Motor neuron (in vitro differentiated cells): ENCODE measurements around the gene OPRD1. TPM values are rescaled to one million over a fixed set of nuclear protein-coding genes. Genes with fewer than 3 reads are reported as not detected.
"Not testable (repeated sequence)": the region's sequence is repeated elsewhere in the genome, so short reads cannot be mapped to it uniquely, and the experiment has no call there.

Experiments
- ATAC-seq, 8 experiments: fragments of 200-7000 bp; cut with Tn5 transposase; replicated peaks in 6 of 8; 2 replicates each; pipeline ENCODE4 v1.8.0; 2021; ENCODE audit warnings: mild to moderate bottlenecking in 8 of 8, moderate library complexity in 8 of 8
- H3K27ac ChIP-seq, 2 donors: fragments of 250-450 bp; sonication (Bioruptor Pico); 2 replicates each; pipeline ENCODE4 v1.9.0; 2021; ENCODE audit warnings: antibody characterized with exemption in 2 of 2, mild to moderate bottlenecking in 2 of 2, moderate library complexity in 1 of 2
- H3K4me1 ChIP-seq, 2 donors: fragments of 250-450 bp; sonication (Bioruptor Pico); replicated peaks in 1 of 2; 2 replicates each; pipeline ENCODE4 v1.6.1; 2021; ENCODE audit warnings: antibody characterized with exemption in 2 of 2, mild to moderate bottlenecking in 2 of 2, moderate library complexity in 1 of 2
- H3K4me3 ChIP-seq, 5 donors: fragments of 250-450 bp; sonication (Bioruptor Pico); 2 replicates each; pipeline ENCODE4 v1.9.0; 2021; ENCODE audit warnings: antibody characterized with exemption in 5 of 5, mild to moderate bottlenecking in 5 of 5, moderate library complexity in 4 of 5
- WGBS, 10 experiments: fragments of 450-650 bp; shearing (Covaris generic); methylation state at CpG; one replicate each; pipeline ENCODE4 v1.0.0; 2022; 5-methylcytosine and 5-hydroxymethylcytosine counted together
- in situ Hi-C, 9 experiments: fragments of 400-800 bp; cut with MboI; loops; one replicate each; pipeline ENCODE4 v1.15.0; 2021; ENCODE audit warnings: low sequenced_read_pairs in 9 of 9, low pct_unique_long_range_greater_than_20kb in 2 of 9; ENCODE audit not compliant: unreplicated experiment in 9 of 9
- total RNA-seq, 8 experiments: library from RNA; unstranded; fragments of 300-600 nt; gene quantifications; 2 replicates each; pipeline versions ENCODE4 v1.2.3 to v1.2.4, GENCODE V29; 2022

Gene OPRD1
- total RNA-seq, 8 experiments from 2014 or later, result 0.10 to 1.2 (median 0.22) TPM

- 0 to 53% (median 20%) methylated on average over 1 to 3 of the region's 3 CpGs; no CpG with 5 or more reads in 4 of the 10 experiments for WGBS, 10 experiments
- Histone ChIP-seq H3K27ac (no peak overlapping the region), H3K4me1 (peaks cover 0 to 13% of the 10 kb centered on the region in 2 donors), H3K4me3 (no peak overlapping the region)
- in situ Hi-C loops, result no loop called here
- ATAC-seq, result peak in 5 of 8 experiments; percentile 79 to 95 (median 91)
Measured at GRCh38 chr1:28804071-28804470, 7.9 kb upstream of the OPRD1 start.

GRCh38 chr1:28807046-28807445, 4.9 kb upstream of the OPRD1 start:
- in situ Hi-C loops, result no loop called here
- no peak overlapping the region for H3K4me3 ChIP-seq
- peaks cover 0 to 9% of the 10 kb centered on the region in 2 donors for H3K4me1 ChIP-seq
- 14 to 70% (median 47%) methylated on average over 1 to 4 of the region's 4 CpGs; no CpG with 5 or more reads in 2 of the 10 experiments for WGBS, 10 experiments
- no peak overlapping the region for H3K27ac ChIP-seq
- ATAC-seq, result no peak

DNA sequence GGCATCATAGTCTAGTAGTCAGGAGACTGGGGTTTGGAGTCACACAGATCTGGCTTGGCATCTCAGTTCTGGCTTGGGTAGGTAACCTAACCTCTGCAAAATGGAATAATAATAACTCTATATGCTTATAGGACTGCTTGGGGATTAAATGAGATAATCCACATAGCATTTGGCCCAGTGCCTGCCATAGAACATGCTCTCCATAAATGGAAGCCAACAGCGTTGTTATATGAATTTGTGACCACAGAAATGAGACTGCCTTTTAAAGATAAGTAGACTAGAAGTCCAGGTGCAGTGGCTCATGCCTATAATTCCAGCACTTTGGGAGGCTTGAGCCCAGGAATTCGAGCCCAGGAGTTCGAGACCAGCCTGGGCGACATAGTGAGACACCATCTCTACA, 4.0 kb upstream of the OPRD1 start:
- 0 to 100% (median 80%) methylated on average over 1 to 4 of the region's 4 CpGs; no CpG with 5 or more reads in 4 of the 10 experiments for WGBS, 10 experiments
- peaks cover 0 to 9% of the 10 kb centered on the region in 2 donors for H3K4me1 ChIP-seq
- ATAC-seq, result no peak
- in situ Hi-C loops, result no loop called here
- H3K27ac ChIP-seq, result no peak overlapping the region
- no peak overlapping the region for H3K4me3 ChIP-seq

DNA sequence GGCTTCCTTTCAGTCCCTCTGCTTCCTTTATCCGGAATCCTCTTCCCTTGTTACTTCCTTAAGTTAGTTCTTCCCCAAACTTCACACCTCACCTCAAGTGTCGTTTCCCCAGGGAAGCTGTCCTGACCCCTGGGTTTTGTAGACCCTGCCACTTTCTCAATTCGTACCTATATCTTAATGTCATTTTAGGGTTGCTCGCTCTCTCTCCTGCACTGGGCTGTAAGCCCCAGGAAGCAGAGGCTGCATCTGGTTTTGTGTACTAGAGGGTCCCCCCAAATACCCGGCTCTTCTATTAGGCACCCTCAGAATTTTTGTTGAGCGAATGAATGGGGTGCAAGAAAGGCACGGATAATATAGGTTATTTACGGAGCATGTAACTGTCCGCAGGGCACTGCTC, 603 bp upstream of the OPRD1 start:
- Histone ChIP-seq H3K27ac (no peak overlapping the region), H3K4me3 (no peak overlapping the region), H3K4me1 (no peaks in the 10 kb centered on the region)
- ATAC-seq, result no peak
- in situ Hi-C loops, result no loop called here
- WGBS, 10 experiments, result 18 to 90% (median 71%) methylated on average over 1 to 9 of the region's 9 CpGs; no CpG with 5 or more reads in 1 of the 10 experiments

GRCh38 chr1:28812669-28813468, 899 bp downstream of the OPRD1 start:
- Histone ChIP-seq H3K4me1 (no peaks in the 10 kb centered on the region), H3K27ac (no peak overlapping the region), H3K4me3 (no peak overlapping the region)
- in situ Hi-C loops, result no loop called here
- WGBS, 10 experiments, result 33 to 94% (median 71%) methylated on average over 3 to 28 of the region's 34 CpGs; no CpG with 5 or more reads in 2 of the 10 experiments
- no peak for ATAC-seq

- 35 to 90% (median 82%) methylated on average over 1 to 15 of the region's 15 CpGs; no CpG with 5 or more reads in 2 of the 10 experiments for WGBS, 10 experiments
- no peak for ATAC-seq
- H3K27ac ChIP-seq, result no peak overlapping the region
- H3K4me3 ChIP-seq, result no peak overlapping the region
- in situ Hi-C loops, result no loop called here
- H3K4me1 ChIP-seq, result no peaks in the 10 kb centered on the region
Measured at GRCh38 chr1:28813931-28814465, 2.0 kb downstream of the OPRD1 start.

- ATAC-seq, result peak in 6 of 8 experiments; percentile 13 to 46 (median 18)
Measured at GRCh38 chr1:28815533-28816185, 3.7 kb downstream of the OPRD1 start.

DNA sequence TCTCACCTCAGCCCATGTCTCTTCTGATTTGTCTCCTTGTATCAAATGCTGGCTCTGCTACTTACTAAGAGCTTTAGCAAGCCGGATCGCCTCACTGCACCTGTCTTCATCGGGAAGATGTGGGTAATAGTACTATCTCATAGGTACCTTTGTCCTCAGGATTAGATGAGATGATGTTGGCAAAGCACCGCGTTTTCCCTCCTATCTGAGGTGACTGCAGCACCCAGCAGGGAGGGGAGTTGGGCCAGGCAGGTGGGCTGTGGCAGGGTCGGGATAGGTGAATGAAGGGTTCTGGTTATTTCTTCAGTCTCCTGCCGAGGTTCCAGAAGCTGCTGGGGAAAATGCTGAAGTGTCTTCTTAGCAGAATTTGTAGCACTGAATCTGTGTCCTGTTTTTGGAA, 5.2 kb downstream of the OPRD1 start:
- in situ Hi-C loops, result no loop called here
- 58 to 75% (median 70%) methylated on average over 2 to 7 of the region's 7 CpGs; no CpG with 5 or more reads in 3 of the 10 experiments for WGBS, 10 experiments
- Histone ChIP-seq H3K27ac (no peak overlapping the region), H3K4me1 (no peaks in the 10 kb centered on the region), H3K4me3 (no peak overlapping the region)
- ATAC-seq, result no peak

More at GRCh38 chr1:28815533-28816185, 3.7 kb downstream of the OPRD1 start:
- no peak overlapping the region for H3K4me3 ChIP-seq
- H3K4me1 ChIP-seq, result no peaks in the 10 kb centered on the region
- in situ Hi-C loops, result no loop called here
- WGBS, 10 experiments, result 0 to 80% (median 62%) methylated on average over 2 to 9 of the region's 12 CpGs; no CpG with 5 or more reads in 3 of the 10 experiments
- no peak overlapping the region for H3K27ac ChIP-seq

GRCh38 chr1:28819020-28819419, 7.0 kb downstream of the OPRD1 start:
- ATAC-seq, result no peak
- Histone ChIP-seq H3K27ac (no peak overlapping the region), H3K4me3 (no peak overlapping the region), H3K4me1 (peaks cover 6 to 9% of the 10 kb centered on the region in 2 donors)
- in situ Hi-C loops, result no loop called here

GRCh38 chr1:28822799-28823198, 10.8 kb downstream of the OPRD1 start:
- H3K27ac ChIP-seq, result no peak overlapping the region
- no peak overlapping the region for H3K4me3 ChIP-seq
- peaks cover 6 to 9% of the 10 kb centered on the region in 2 donors for H3K4me1 ChIP-seq
- in situ Hi-C loops, result no loop called here
- ATAC-seq, result peak in 5 of 8 experiments; percentile 54 to 91 (median 70)
- 8 to 56% (median 33%) methylated on average over 1 to 3 of the region's 3 CpGs; no CpG with 5 or more reads in 3 of the 10 experiments for WGBS, 10 experiments

GRCh38 chr1:28824061-28824460, 12.1 kb downstream of the OPRD1 start:
- H3K4me3 ChIP-seq, H3K4me1 ChIP-seq, in situ Hi-C loops, H3K27ac ChIP-seq, ATAC-seq: not testable (repeated sequence)
- WGBS, 10 experiments, result 85 to 92% (median 91%) methylated on average over 2 to 11 of the region's 11 CpGs; no CpG with 5 or more reads in 5 of the 10 experiments

DNA sequence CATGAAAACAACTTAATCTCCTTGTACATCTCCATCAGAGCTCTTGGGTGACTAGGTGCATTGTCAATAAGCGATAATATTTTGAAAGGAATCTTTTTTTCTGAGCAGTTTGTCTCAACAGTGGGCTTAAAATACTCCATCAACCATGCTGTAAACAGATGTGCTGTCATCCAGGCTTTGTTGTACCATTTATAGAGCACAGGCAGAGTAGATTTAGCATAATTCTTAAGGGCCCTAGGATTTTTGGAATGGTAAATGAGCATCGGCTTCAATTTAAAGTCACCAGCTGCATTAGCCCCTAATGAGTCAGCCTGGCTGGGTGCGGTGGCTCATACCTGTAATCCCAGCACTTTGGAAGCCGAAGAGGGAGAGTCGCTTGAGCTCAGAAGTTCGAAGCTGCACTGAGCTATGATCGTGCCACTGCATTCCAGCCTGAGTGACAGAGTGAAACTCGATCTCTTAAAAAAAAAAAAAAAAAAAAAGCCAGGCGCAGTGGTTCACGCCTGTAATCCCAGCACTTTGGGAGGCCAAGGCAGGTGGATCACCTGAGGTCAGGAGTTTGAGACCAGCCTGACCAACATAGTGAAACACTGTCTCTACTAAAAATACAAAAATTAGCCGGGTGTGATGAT, 16.4 kb downstream of the OPRD1 start:
- WGBS, 10 experiments, result 0 to 86% (median 57%) methylated on average over 1 to 9 of the region's 11 CpGs
- in situ Hi-C loops, H3K27ac ChIP-seq, H3K4me1 ChIP-seq, H3K4me3 ChIP-seq: not testable (repeated sequence)
- peak in 3 of 8 experiments; percentile 78 to 84 (median 80) for ATAC-seq

DNA sequence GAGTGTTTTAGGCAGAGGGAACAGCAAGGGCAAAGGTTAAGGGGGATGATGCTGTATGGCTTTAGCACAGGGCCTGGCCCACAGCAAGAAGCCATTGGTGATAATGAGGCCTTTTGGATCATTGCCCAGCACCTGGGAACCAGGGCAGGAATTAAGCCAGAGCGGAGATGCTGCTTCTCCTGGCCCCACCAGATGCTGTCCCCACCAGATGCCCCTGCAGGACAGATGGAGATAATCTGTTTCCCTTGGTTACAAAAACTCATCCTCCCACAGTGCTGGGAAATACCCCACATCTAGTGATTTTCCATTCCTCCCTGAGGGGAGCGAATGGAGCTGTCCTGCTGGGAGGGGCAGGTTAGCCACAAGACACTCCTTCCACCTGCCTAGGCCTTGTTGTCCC, 18.8 kb downstream of the OPRD1 start:
- peak in 2 of 8 experiments; percentile 48 to 71 for ATAC-seq
- Histone ChIP-seq H3K4me3 (no peak overlapping the region), H3K27ac (no peak overlapping the region), H3K4me1 (peaks cover 0 to 3% of the 10 kb centered on the region in 2 donors)
- 71 to 100% (median 79%) methylated on average over 1 to 2 of the region's 2 CpGs; no CpG with 5 or more reads in 6 of the 10 experiments for WGBS, 10 experiments
- in situ Hi-C loops, result no loop called here
